T-helper 9 cell (primary cell): ENCODE results near the gene NRBP1.
A peak's percentile ranks its signal among the peaks of the same experiment; 100 is the strongest.
"Not testable (repeated sequence)": the region's sequence is repeated elsewhere in the genome, so short reads cannot be mapped to it uniquely, and the experiment has no call there.

ENCODE experiments used
- DNase-seq: peaks from one replicate; pipeline ENCODE4 v3.0.0-alpha.2; 2020

The NRBP1 gene

DNA sequence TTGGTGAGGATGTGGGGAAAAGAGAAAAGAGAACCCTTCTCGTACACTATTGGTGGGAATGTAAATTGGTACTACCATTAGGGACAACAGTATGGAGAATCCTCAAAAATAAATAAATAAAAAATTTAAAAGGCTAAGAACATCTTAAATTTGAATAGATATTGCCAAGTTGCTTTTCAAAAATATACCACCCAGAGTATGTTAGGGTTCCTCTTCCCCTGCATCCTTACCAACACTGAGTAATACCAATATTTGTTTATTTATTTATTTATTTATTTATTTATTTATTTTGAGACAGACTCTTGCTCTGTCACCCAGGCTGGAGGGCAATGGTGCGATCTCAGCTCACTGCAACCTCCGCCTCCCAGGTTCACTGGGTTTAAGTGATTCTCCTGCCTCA is 5.5 kb upstream of the NRBP1 start:
- DNase-seq: no peak

DNA sequence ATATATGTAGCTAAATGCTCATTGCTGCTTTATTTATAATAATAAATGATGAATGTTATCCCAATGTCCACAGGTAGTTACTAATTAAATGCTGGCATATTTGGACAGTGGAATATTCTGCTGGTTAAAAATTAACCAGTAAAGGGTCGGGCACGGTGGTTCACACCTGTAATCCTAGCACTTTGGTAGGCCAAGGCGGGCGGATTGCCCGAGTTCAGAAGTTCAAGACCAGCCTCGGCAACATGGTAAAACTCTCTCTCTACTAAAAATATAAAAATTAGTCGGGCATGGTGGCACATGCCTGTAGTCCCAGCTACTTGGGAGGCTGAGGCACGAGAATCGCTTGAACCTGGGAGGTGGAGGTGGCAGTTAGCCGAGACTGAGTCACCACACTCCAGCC is 3.4 kb upstream of the NRBP1 start:
- not testable (repeated sequence) for DNase-seq

DNA sequence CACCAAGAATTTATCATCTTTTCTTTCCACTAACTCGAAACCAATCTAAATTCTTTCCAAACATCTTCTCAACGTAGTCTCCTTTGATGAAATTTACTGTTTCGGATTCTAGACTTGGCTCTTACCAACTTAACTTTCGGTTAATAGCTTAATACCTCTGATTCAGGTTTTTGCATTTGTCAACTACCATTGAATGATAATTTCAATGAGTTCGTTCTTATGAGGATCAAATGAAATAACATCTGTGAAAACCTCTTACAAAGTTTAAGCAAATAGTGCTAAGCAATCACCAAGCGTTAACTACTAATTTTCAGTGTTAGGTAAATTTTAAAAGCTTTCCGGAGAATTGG is 593 bp upstream of the NRBP1 start:
- DNase-seq: no peak

DNA sequence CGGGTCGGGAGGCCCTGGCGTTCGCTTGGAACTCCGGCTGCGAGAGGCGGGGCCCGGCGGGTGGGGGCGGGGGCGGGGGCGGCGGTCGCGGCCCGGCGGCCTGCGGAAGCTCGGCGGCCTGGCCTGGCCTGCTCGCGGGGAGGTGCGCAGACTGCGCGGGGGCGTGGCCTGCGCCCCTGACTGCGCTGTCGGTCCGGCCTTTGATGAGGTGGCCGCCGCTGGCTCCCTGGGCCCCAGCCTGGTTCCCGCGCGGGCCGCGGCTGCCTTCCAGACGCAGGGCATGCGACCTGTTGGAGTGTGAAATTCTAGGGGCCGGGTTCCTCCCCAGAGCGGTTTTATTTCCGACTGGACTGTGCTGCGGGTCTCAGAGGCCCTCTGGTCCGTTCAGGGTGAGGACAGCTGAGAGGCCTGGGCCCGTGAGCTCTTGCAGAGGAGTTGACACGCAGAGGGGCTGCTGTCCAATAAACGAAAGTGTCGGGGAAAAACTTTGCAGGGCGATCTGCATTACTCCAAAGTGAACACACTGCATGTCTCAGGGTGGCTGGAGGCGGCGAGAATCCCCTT is 629 bp downstream of the NRBP1 start:
- peak; percentile 52 for DNase-seq

DNA sequence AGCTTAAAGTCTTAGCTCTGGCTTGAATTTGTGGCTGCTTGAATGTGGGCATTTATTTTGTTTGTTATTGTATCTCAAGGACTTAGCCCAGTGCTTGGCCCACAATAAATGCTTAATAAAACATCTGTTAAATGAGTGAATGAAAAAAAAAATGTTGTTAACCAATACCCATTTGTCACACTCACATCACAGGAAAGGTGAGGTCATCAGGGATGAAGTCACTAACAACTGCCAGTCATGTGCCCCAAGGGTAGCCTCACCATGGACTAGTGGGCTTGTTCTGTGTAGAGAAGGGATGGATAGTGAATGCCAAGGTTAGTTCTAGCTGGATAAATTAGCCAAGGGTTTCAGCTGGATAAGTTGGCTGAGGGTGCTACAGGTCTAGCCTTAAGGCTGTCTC is 3.0 kb downstream of the NRBP1 start:
- no peak for DNase-seq

DNA sequence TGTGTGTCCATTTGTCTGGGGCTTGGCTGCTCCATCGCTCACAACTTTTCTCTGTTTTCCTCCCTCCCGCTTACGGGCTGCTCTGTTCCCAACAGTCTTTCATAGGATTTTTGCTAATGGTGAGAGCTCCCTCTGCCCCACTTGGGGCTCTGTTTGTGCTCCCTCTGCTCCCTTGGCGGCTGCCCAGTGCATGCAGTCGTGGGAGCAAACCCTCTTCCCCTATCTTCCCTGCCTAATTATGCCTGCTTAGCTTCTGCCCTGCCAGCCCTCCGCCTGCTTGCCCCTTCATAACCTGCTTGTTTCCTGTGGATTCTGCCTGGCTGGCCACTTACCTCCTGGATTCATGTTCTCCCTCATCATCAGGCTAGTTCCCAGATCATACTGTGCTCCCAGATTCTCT is 7.2 kb downstream of the NRBP1 start:
- no peak for DNase-seq

DNA sequence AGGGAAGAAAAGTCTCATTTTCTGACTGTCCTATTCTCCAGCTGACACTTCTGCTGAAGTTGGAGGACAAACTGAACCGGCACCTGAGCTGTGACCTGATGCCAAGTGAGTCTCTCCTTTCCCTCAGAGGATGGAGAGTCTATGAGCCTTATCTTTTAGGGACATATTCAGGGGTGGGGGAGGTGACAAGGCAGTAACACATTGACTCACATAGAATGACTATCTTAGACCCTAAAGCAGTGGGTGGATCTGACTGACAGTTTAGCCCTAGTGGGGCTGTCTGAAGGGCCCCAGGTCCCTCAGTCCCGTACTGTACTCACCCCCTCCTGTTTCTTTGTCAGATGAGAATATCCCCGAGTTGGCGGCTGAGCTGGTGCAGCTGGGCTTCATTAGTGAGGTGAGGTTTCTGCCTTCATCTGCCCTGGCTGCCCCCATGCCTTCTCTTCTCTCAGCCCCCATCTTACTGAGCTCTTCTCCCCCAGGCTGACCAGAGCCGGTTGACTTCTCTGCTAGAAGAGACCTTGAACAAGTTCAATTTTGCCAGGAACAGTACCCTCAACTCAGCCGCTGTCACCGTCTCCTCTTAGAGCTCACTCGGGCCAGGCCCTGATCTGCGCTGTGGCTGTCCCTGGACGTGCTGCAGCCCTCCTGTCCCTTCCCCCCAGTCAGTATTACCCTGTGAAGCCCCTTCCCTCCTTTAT is 12.9 kb downstream of the NRBP1 start:
- DNase-seq: no peak

DNA sequence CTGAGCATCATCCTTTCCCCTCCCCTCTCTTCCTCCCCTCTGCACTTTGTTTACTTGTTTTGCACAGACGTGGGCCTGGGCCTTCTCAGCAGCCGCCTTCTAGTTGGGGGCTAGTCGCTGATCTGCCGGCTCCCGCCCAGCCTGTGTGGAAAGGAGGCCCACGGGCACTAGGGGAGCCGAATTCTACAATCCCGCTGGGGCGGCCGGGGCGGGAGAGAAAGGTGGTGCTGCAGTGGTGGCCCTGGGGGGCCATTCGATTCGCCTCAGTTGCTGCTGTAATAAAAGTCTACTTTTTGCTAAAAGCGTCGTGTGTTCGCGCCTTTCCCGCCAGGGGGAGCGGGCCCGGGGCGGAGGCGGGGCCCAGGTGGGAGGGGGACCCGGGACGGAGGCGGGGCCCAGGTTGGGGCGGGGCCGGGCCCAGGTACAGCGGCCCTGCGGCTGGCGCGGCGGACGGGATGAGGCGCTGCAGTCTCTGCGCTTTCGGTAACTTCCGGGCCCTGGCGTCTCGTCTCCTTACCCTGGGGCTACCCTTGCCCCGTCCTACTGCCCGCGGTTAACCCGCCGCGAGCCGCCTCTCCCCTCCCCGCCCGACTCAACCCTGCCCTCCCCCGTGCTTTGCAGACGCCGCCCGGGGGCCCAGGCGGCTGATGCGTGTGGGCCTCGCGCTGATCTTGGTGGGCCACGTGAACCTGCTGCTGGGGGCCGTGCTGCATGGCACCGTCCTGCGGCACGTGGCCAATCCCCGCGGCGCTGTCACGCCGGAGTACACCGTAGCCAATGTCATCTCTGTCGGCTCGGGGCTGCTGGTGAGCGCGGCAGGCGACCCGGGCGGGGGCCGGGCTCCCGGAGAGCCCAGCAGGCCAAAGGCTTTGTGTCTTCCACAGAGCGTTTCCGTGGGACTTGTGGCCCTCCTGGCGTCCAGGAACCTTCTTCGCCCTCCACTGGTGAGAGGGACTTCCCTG is 13.8 kb downstream of the NRBP1 start, which contains the start of gene KRTCAP3:
TSS of gene KRTCAP3 (plus strand) at position 424 of the 962 bp plus-strand sequence. CDS start at position 456, 32 bp downstream.
- DNase-seq: peak; percentile 41

DNA sequence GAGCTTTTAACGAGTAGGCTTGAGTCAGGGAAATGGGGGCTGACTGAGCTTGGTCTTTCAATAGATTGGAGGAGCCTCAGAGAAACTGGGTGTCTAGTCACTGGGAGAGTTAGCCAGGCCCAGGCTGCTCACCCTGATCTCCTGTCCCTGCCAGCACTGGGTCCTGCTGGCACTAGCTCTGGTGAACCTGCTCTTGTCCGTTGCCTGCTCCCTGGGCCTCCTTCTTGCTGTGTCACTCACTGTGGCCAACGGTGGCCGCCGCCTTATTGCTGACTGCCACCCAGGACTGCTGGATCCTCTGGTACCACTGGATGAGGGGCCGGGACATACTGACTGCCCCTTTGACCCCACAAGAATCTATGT is 14.5 kb downstream of the NRBP1 start:
- no peak for DNase-seq

DNA sequence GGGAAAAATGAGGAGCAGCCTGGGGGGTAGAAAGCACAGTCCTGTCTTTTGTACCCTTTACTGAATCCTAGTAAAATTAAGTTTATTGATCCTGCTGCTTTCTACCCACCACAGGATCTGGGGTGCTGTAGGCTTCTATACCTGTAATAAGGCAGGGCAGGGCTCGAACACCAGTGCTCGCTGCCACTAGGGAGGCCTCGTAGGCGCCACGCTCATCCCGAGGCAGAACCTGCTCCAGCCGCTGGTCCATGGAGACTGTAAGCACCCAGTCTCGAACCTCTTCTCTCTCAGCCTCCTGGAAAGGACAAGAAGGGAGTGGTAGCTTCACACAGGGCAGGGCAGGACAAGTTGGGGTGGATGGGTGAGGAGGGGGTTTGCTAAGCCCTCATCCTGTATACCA is 16.7 kb downstream of the NRBP1 start:
- no peak for DNase-seq

DNA sequence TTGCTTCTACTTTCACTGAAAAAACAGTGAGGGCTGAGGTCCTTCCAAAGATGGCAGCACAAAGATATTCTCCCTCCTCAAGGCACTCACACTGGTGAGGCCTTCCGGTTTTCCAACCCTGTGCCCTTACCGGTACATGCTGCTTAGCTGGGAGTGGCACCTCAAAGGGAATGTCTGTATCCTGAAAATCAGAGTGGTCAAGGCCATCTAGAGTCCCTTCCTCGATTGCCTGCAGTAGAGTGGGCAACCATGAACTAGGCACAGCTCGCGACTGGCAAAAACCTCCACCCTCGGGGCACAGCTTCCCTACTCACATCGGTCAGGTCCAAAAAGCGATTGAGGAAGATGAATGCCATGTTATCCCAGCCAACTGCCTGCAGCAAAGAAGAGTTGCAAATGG is 17.2 kb downstream of the NRBP1 start:
- DNase-seq: no peak

DNA sequence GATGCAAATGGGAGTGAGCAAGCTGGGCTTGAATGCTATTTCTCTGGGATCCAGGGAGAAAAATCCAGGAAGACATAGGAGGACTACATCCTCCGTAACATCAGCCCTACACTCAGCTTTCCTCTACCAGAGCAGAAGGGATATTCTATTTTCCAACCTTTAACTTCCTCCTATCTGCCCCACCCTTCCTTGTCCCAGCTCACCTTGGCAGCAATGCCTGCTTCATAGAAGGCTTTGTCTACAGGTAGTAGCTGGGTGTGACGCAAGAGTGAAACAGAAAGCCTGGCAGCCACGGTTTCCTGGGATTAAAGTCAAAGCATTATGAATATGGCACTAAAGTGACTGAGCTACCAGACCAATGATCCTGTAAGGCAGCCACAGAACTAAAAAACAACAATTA is 17.6 kb downstream of the NRBP1 start:
- DNase-seq: no peak

DNA sequence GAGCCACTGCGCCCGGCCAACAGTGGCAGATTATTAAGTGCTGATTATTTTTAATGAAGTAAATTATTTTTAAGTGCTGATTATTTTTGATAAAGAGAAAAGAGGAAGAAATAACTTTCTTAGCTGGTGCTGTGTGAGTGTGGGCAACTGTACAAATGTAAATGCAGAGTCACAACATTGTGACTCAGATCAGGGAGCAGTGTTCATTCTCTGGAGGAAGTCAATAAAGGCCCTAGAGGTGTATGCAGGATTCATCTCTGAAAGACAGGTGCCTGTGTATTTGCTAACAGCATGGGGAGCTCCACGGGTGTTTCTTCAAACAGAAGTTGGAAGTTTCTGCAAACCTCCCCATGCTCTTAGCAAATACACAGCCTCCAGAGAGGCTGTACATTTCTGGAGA is 19.9 kb downstream of the NRBP1 start:
- DNase-seq: no peak

DNA sequence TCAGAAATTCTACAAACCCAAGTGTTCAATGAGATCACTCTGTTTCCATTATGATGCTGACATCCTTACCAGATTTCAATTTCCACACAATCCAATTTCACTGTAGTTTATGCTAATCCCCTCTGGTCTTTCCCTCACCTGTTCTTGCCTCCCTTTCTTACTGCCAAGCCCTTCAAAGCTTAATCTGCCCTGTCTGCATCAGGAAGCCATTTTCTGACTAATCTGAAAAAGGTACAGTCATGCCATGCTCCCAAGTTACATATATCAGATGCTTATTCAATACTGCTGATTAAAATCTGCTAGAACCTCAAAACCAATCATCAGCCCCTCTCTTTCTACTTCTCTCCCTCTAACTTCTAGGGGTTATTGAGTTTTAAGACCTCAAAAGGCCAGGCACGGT is 22.7 kb downstream of the NRBP1 start:
- DNase-seq: no peak

DNA sequence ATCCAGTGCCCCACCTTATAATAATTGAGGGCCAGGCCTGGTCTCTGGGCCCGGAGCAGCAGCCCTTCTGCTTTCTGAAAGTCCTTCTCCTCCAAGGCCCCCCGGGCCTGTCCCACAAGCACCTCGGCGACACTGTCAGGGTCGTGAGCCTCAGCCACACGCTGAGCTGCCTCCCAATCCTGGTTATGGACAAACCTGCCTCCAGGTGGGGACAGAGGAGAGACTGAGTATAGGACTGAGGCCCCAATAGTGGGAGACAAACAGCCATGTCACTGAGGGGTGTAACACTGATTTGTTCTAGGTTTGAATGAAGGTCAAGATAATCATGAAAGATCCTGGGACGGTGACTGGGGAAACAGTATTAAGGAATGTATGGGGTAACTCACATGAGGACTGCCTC is 25.5 kb downstream of the NRBP1 start:
- no peak for DNase-seq

DNA sequence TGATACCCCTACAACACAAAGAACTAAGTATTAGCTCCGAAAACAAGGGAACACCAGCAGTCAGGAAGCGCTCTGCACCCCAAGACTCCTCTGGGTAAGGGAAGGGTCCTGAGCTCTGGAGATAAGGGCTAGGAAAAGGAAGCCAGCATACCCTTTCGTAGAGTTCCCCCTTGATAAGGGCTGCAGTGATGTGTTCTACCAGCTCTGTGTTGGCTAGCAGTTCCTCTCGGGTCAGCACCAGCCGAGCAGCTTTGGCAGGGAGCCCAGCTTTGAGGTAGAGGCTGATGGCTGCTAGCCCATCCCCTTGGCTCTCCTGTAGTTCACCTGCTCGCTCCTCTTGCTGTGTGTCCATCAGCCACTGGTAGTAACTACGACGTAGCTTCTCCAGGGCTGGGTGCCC is 32.7 kb downstream of the NRBP1 start:
- DNase-seq: no peak

DNA sequence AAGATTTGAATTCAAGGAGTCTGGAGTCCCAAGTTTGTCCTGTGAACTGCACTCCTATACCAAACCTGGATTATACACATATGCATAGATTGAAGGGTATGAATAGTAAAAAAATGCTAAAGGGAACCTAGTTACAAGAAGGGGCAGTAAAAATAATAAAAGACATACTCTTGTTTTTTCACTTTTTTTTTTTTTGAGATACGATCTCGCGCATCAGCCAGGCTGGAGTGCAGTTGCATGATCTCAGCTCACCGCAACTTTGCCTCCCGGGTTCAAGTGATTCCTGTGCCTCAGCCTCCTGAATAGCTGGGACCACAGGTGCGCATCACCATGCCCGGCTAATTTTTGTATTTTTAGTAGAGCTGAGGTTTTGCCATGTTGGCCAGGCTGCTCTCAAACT is 36.0 kb downstream of the NRBP1 start:
- DNase-seq: no peak

DNA sequence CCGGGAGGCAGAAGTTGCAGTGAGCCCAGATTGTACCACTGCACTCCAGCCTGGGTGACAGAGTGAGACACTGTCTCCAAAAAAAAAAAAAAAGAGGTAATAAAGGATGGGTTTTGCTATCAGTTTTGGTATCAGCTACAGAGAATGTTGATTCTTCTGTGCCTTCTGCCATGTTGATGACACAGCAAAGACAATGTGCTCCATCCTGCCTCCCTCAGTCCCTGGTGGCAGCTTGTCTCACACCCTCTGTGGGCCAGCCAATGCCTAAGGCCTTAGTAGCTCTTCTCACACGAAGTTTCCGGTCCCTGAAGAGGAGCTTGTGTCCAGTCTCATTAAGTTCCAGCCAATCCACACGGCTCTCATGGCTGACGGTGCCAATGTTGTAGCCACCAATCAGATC is 43.5 kb downstream of the NRBP1 start:
- DNase-seq: no peak

DNA sequence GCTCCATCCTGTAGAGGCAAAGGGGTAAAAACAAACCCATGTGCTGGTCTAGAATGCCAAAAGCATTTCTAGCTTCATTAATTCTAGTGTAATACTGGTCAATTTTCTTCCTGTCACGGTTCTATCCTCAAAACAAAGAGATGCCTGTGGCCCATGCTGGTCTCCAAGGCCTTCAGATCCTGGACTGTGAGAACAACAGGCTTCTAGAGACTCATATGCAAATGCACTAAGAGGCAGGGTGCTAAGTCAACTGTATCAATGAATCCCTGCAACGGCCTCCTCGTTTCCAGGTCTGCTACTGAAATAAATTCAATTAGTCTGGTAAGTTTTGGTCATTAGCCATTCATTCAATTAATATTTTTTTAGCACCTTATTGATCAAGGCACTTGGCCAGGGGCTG is 57.1 kb downstream of the NRBP1 start:
- no peak for DNase-seq

DNA sequence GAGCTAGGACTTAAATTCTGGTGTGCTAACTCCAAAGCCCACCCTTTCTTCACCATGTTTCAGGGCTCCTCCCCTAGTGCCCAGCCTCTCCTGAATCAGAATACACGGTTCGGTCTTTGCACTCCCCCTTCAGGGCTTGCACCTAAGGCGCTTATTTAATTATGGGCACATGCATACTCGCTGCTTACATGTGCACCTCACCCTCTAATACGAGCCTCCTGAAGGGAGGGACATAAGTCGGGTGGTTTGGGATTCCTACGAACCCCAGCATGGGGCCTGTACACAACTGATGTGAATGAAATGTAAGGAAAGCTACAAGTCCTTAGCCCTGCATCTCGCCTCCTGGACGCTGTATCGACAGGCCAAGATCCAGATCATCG is 60.7 kb downstream of the NRBP1 start:
- DNase-seq: no peak

DNA sequence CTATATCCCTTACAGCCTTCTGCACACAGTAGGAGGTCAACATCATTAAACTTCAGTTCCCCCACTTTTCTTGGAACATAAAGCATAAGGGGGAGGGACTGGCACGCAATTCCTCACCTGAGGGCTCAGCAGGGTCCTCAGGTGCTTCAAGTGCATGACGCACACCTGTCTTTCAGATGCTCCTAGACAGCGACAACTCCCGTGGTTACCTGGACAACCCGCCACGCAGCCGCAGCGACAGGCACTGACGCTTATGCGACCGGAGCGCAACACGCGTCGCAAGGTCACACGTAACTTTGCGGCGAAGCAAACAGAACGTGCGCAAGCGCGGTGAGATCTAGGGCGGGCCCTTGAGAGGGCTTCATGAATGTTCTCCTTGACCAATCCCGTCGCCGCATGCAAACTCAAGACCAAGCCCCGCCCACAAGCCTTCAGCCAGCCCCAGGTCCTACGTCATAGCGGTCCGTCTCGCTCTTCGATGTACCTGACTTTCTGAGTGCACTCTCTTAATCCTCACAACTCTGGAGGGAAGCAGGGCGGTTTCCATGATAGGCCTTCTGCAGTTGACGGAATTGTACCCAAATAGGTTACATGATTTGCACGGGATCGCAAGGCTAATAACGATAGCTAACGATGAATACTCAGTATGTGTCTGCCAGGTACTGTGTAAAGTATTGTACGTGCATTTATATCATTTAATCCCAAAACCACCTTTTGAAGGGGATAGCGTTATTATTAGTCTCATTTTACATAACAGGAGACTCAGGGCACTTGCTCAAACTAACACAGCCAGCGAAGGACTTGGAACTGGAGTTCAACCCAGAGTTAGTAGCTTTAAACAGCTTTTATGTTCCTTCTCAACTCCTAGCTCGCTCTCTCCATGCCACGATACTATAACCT is 61.3 kb downstream of the NRBP1 start, which contains the start of gene IFT172:
TSS of gene IFT172 (minus strand) at position 246 of the 900 bp plus-strand sequence. CDS start at position 156, 90 bp downstream.
- peak; percentile 99 for DNase-seq
